Astrocyte (in vitro differentiated cells and primary cell): ENCODE results near the gene SCART1. TPM values are rescaled to one million over a fixed set of nuclear protein-coding genes. Genes with fewer than 3 reads are reported as not detected.

Experiments used
- DNase-seq: peaks from one replicate; pipeline ENCODE4 v3.0.0-alpha.2; 2010; ENCODE audit warnings: low read depth
- FAIRE-seq: peaks from 2 replicates; lab custom pipeline; 2011; peaks lifted over from hg19 to GRCh38; lab: Jason Lieb, UNC
- H2AFZ ChIP-seq: 2 replicates; pipeline ENCODE4 v1.6.0; 2012; ENCODE audit warnings: low read depth, low read length, inconsistent platforms
- H3K27ac ChIP-seq: 2 replicates; pipeline ENCODE4 v1.5.1; 2011; ENCODE audit warnings: low read depth, low read length, inconsistent platforms
- H3K27me3 ChIP-seq: 2 replicates; pipeline ENCODE4 v1.6.0; 2011; ENCODE audit warnings: low read length, inconsistent platforms; ENCODE audit not compliant: insufficient read depth
- H3K36me3 ChIP-seq: 2 replicates; pipeline ENCODE4 v1.5.1; 2011; ENCODE audit warnings: low read length, inconsistent platforms; ENCODE audit not compliant: insufficient read depth
- H3K4me1 ChIP-seq: 2 replicates; pipeline ENCODE4 v1.5.1; 2011; ENCODE audit warnings: low read length, inconsistent platforms; ENCODE audit not compliant: insufficient read depth
- H3K4me2 ChIP-seq: 2 replicates; pipeline ENCODE4 v1.6.0; 2012; ENCODE audit warnings: low read length, inconsistent platforms
- H3K4me3 ChIP-seq: 2 replicates; pipeline ENCODE4 v1.5.1; 2011; ENCODE audit warnings: low read depth, mild to moderate bottlenecking, low read length, inconsistent platforms; ENCODE audit not compliant: insufficient read depth
- H3K79me2 ChIP-seq: 2 replicates; pipeline ENCODE4 v1.6.0; 2012; ENCODE audit warnings: mild to moderate bottlenecking, low read length, inconsistent platforms; ENCODE audit not compliant: insufficient read depth
- H3K9ac ChIP-seq: 2 replicates; pipeline ENCODE4 v1.6.0; 2012; ENCODE audit warnings: mild to moderate bottlenecking, low read length, inconsistent platforms
- H3K9me3 ChIP-seq: 2 replicates; pipeline ENCODE4 v1.5.1; 2012; ENCODE audit warnings: low read depth, mild to moderate bottlenecking, low read length, inconsistent platforms; ENCODE audit not compliant: insufficient read depth
- H4K20me1 ChIP-seq: 2 replicates; pipeline ENCODE4 v1.6.0; 2012; ENCODE audit warnings: low read length, inconsistent platforms; ENCODE audit not compliant: insufficient read depth
- H3K27ac Mint-ChIP-seq: one replicate; pipeline ENCODE4 v1.8.0; 2021; ENCODE audit warnings: mild to moderate bottlenecking, mixed read lengths; ENCODE audit not compliant: unreplicated experiment
- H3K27me3 Mint-ChIP-seq: one replicate; pipeline ENCODE4 v1.8.0; 2021; ENCODE audit warnings: low read depth, mixed read lengths; ENCODE audit not compliant: unreplicated experiment
- H3K36me3 Mint-ChIP-seq: one replicate; pipeline ENCODE4 v1.8.0; 2021; ENCODE audit warnings: low read depth, mixed read lengths; ENCODE audit not compliant: unreplicated experiment
- H3K4me1 Mint-ChIP-seq: one replicate; pipeline ENCODE4 v1.8.0; 2021; ENCODE audit warnings: low read depth, mixed read lengths; ENCODE audit not compliant: unreplicated experiment
- H3K4me3 Mint-ChIP-seq: one replicate; pipeline ENCODE4 v1.8.0; 2021; ENCODE audit warnings: mild to moderate bottlenecking, moderate library complexity, mixed read lengths; ENCODE audit not compliant: unreplicated experiment
- H3K9me3 Mint-ChIP-seq: one replicate; pipeline ENCODE4 v1.8.0; 2021; ENCODE audit warnings: mild to moderate bottlenecking, mixed read lengths; ENCODE audit not compliant: unreplicated experiment
- CTCF ChIP-seq: IDR thresholded peaks from 2 replicates; pipeline ENCODE4 v1.5.1; 2011; ENCODE audit warnings: low read depth, mild to moderate bottlenecking, inconsistent platforms, low read length, moderate library complexity; ENCODE audit not compliant: insufficient read depth
- EZH2 ChIP-seq: IDR thresholded peaks from 2 replicates; pipeline ENCODE4 v1.6.1; 2012; ENCODE audit warnings: mild to moderate bottlenecking, low read length, inconsistent platforms; ENCODE audit not compliant: insufficient read depth
- total RNA-seq: library from RNA; stranded (reverse); gene quantifications from 2 replicates; pipeline ENCODE4 v1.2.1, GENCODE V29; 2021

SCART1 gene
- total RNA-seq, 1 donor from 2014 or later: 0.50 TPM

- H3K36me3 ChIP-seq: no peaks in the 10 kb centered on the region
- H3K4me3 ChIP-seq: no peak overlapping the region
- no peak for DNase-seq
- no peak overlapping the region for H3K27ac ChIP-seq
- no peaks in the 10 kb centered on the region for H3K4me1 ChIP-seq
- no peak overlapping the region for H2AFZ ChIP-seq
- TF ChIP-seq EZH2: no peak
- TF ChIP-seq CTCF: no peak
- H3K4me2 ChIP-seq: no peak overlapping the region
- H3K79me2 ChIP-seq: no peaks in the 10 kb centered on the region
- no peak overlapping the region for H3K9ac ChIP-seq
- peaks cover 2% of the 10 kb centered on the region for H3K9me3 ChIP-seq
- peaks cover 9% of the 10 kb centered on the region for H3K36me3 Mint-ChIP-seq
- H3K27me3 ChIP-seq: no peaks in the 10 kb centered on the region
- peaks cover 5% of the 10 kb centered on the region for H3K27me3 Mint-ChIP-seq
- no peak overlapping the region for H3K4me3 Mint-ChIP-seq
- peaks cover 23% of the 10 kb centered on the region for H3K9me3 Mint-ChIP-seq
- no peak for FAIRE-seq
- peaks cover 4% of the 10 kb centered on the region for H4K20me1 ChIP-seq
- peaks cover 4% of the 10 kb centered on the region for H3K4me1 Mint-ChIP-seq
- no peak overlapping the region for H3K27ac Mint-ChIP-seq
Measured at GRCh38 chr10:133442191-133442966, 11.4 kb upstream of the SCART1 start.

DNA sequence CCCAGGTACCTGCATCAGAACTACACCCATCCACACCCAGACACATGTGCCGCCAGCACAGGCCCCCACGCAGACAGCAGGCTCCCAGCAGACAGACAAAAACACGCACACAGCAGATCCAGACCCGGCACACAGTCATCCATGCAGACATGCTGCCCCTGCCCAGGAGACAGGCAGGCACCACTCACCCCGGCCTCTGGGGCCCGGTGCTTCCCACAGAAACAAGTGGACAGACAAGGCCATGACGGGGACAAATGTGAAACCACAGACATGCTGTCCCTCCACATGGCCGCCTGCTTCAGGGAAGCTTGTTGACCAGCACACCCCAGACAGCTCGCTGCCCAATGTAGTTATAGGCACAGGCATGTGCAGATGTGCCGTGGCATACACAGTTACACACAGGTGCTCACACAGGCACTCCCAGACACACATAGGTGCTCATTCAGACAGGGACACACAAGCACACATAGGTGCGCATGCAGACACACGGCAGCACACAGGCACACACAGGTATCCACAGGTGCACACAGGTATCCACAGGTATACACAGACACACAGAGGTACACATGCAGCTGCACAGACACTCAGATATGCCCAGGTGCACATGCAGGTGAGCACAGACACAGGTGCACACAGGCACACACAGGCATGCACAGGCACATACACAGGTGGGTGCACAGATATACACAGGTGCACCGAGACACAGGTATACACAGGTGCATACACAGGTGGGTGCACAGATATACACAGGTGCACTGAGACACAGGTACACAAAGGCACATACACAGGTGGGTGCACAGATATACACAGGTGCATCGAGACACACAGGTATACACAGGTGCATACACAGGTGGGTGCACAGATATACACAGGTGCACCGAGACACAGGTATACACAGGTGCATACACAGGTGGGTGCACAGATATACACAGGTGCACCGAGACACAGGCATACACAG is 10.5 kb upstream of the SCART1 start:
- no peak overlapping the region for H3K27ac ChIP-seq
- no peak overlapping the region for H3K4me3 Mint-ChIP-seq
- peaks cover 29% of the 10 kb centered on the region for H3K9me3 Mint-ChIP-seq
- H4K20me1 ChIP-seq: peaks cover 4% of the 10 kb centered on the region
- DNase-seq (no peak), FAIRE-seq (no peak)
- TF ChIP-seq EZH2: no peak
- no peak for TF ChIP-seq CTCF
- peaks cover 9% of the 10 kb centered on the region for H3K36me3 Mint-ChIP-seq
- H3K4me1 ChIP-seq: no peaks in the 10 kb centered on the region
- no peaks in the 10 kb centered on the region for H3K27me3 ChIP-seq
- no peak overlapping the region for H3K9ac ChIP-seq
- no peak overlapping the region for H3K4me3 ChIP-seq
- no peak overlapping the region for H3K4me2 ChIP-seq
- H3K27ac Mint-ChIP-seq: no peak overlapping the region
- H3K4me1 Mint-ChIP-seq: peaks cover 4% of the 10 kb centered on the region
- H3K36me3 ChIP-seq: no peaks in the 10 kb centered on the region
- H2AFZ ChIP-seq: no peak overlapping the region
- no peaks in the 10 kb centered on the region for H3K79me2 ChIP-seq
- H3K9me3 ChIP-seq: peaks cover 2% of the 10 kb centered on the region
- H3K27me3 Mint-ChIP-seq: peaks cover 5% of the 10 kb centered on the region
